Naive thymus-derived CD8-positive, alpha-beta T cell (primary cell): Measurements from ENCODE around the gene TCF7L2. TPM values are rescaled to one million over a fixed set of nuclear protein-coding genes. Genes with fewer than 3 reads are reported as not detected.

ENCODE experiments used
- ATAC-seq, 2 donors: fragments of 150-1000 bp; cut with Tn5 transposase in 1 of 2; sonication (Bioruptor Pico), chemical (Tn5 transposase) in 1 of 2; 1 replicate in 1 of 2; 2 replicates in 1 of 2; pipeline ENCODE4 v1.10.0; 2021; ENCODE audit warnings: mild to moderate bottlenecking in 2 of 2, moderate library complexity in 2 of 2
- POLR2A ChIA-PET: fragments of 350-600 bp; sonication (Branson Sonifier 250); formaldehyde crosslinking; loops from one replicate; lab custom pipeline; 2021; ENCODE audit warnings: antibody characterized with exemption; lab: Charles Lee
- DNase-seq, 10 donors: peaks; one replicate each; pipeline versions ENCODE4 v3.0.0 to v3.0.0-alpha.2; 2020 to 2022
- H3K27ac Mint-ChIP-seq, 10 donors: one replicate each; pipeline ENCODE4 v1.8.0; 2020 to 2022; ENCODE audit warnings: mild to moderate bottlenecking in 10 of 10, mixed read lengths in 10 of 10, moderate library complexity in 4 of 10, inconsistent platforms in 1 of 10
- H3K27me3 Mint-ChIP-seq, 5 donors: one replicate each; pipeline ENCODE4 v1.8.0; 2021 to 2022; ENCODE audit warnings: mixed read lengths in 5 of 5
- H3K36me3 Mint-ChIP-seq, 3 donors: one replicate each; pipeline ENCODE4 v1.8.0; 2020 to 2022; ENCODE audit warnings: mixed read lengths in 3 of 3, mild to moderate bottlenecking in 2 of 3, inconsistent platforms in 1 of 3
- H3K4me1 Mint-ChIP-seq, 4 donors: one replicate each; pipeline ENCODE4 v1.8.0; 2021 to 2022; ENCODE audit warnings: mixed read lengths in 4 of 4
- H3K4me3 Mint-ChIP-seq, 10 donors: one replicate each; pipeline ENCODE4 v1.8.0; 2020 to 2022; ENCODE audit warnings: mild to moderate bottlenecking in 10 of 10, mixed read lengths in 10 of 10, moderate library complexity in 6 of 10, inconsistent platforms in 1 of 10
- H3K9me3 Mint-ChIP-seq, 9 donors: one replicate each; pipeline ENCODE4 v1.8.0; 2020 to 2022; ENCODE audit warnings: mixed read lengths in 9 of 9, mild to moderate bottlenecking in 3 of 9, inconsistent platforms in 1 of 9, moderate library complexity in 1 of 9
- polyA plus RNA-seq, 3 donors: library from polyadenylated mRNA; unstranded; fragments of 300-500 nt; fragmentation: Illumina TruSeq; gene quantifications; one replicate each; pipeline ENCODE4 v1.2.3, GENCODE V29; 2021
- total RNA-seq, 8 experiments: library from RNA in 2 of 8; stranded (reverse) in 2 of 8; gene quantifications; one replicate each; pipeline ENCODE4 v1.2.3 and lab custom pipeline; 2021 to 2026

TCF7L2 gene
- total and polyA plus RNA-seq, 5 experiments from 2014 or later = 1.6 to 6.0 (median 4.1) TPM

DNA sequence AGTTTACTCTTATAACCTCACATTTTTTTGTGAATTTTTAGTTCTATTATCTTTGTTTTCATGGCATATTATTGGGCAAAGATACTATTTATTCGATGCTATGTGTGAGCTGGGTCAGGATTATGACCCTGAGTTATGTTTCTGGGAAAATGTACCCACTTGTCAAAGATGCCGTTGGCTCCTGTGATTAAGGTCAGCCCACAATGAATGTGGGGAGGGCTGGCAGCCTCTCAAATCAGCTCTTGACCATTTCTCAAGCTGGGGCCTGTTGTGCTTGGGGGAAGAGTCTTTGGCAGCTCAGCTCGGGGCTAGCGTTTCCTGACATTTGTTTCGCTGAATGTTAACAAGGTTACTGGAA, 97.5 kb downstream of the TCF7L2 start:
- Mint-ChIP-seq H3K4me3 (no peak overlapping the region), H3K36me3 (peaks cover 0 to 6% (median 4%) of the 10 kb centered on the region in 3 donors), H3K27me3 (peaks cover 0 to 3% (median 0%) of the 10 kb centered on the region in 5 donors), H3K4me1 (peaks cover 14 to 33% (median 25%) of the 10 kb centered on the region in 4 donors), H3K9me3 (no peaks in the 10 kb centered on the region), H3K27ac (no peak overlapping the region)
- DNase-seq (no peak), ATAC-seq (no peak)
- POLR2A ChIA-PET = no interaction called here

DNA sequence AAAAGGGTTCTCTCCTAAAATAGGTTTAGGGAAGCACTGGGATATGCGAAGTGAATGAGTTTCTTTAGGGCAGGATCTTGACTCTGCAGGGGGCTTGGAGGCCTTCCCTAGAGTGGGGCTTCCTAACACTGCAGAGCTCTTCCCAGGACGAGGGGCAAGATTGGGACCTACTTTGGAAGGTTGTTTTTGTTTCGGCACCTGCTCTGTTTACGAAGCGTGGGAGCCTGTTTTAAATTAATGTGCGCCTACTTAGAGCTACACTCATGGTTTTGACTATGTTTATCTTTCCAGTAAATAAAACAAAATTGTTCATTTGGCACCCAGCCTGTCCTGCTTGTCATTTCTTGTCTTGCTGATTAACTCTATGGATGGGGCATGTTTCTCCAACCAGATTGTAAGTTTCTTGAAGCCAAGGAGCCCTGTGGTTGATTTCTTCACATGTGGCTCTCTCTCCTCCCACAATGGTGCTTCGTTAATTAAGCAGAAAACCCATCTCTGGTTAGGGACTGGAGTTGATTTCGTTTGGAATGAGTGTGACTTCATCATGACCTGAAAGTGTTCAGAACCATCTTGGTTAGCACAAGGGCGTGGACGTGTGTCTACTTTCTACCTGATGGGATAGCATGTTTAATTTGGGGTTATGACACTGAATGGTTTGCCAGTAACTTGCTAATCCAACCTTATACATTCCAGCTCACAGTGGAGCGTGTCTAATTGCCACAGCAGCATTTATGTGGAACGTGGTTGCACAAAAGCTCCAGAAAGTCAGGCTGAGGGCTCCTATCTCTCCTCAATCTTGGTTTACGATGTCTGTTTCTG, 98.1 kb downstream of the TCF7L2 start:
- Mint-ChIP-seq H3K9me3 (no peaks in the 10 kb centered on the region), H3K36me3 (peaks cover 0 to 4% (median 3%) of the 10 kb centered on the region in 3 donors), H3K4me3 (no peak overlapping the region), H3K27me3 (peaks cover 0 to 3% (median 0%) of the 10 kb centered on the region in 5 donors), H3K27ac (no peak overlapping the region), H3K4me1 (peaks cover 16 to 33% (median 25%) of the 10 kb centered on the region in 4 donors)
- DNase-seq (no peak), ATAC-seq (no peak)
- POLR2A ChIA-PET = no interaction called here

DNA sequence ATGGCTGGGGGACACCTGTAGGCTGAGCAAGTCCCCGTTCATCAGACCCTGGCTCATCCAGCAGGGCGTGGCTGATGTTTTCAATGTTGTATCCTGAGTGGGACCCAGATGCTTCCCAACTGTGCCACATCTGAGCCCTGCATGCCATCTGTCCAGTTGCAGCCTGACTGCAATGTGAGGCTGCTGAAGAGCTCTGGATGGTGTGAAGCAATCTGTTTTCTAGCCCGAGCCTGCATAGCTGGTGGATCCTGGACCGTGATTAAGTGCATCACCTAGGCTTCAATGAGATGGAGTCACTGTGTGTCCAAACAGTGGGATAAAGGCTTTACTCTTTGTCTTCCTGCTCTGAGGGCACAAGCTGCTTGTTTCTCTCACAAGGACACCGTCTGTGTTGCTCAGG, 99.8 kb downstream of the TCF7L2 start:
- no peak for DNase-seq
- ATAC-seq = no peak
- POLR2A ChIA-PET = no interaction called here
- Mint-ChIP-seq H3K9me3 (no peaks in the 10 kb centered on the region), H3K27ac (peak overlapping the region in 3 of 10 donors; percentile 29 to 63 (median 38)), H3K4me3 (peak overlapping the region in 6 of 10 donors; percentile 22 to 71 (median 44)), H3K4me1 (peaks cover 16 to 33% (median 25%) of the 10 kb centered on the region in 4 donors), H3K36me3 (peaks cover 0 to 5% (median 4%) of the 10 kb centered on the region in 3 donors), H3K27me3 (peaks cover 0 to 3% (median 0%) of the 10 kb centered on the region in 5 donors)

DNA sequence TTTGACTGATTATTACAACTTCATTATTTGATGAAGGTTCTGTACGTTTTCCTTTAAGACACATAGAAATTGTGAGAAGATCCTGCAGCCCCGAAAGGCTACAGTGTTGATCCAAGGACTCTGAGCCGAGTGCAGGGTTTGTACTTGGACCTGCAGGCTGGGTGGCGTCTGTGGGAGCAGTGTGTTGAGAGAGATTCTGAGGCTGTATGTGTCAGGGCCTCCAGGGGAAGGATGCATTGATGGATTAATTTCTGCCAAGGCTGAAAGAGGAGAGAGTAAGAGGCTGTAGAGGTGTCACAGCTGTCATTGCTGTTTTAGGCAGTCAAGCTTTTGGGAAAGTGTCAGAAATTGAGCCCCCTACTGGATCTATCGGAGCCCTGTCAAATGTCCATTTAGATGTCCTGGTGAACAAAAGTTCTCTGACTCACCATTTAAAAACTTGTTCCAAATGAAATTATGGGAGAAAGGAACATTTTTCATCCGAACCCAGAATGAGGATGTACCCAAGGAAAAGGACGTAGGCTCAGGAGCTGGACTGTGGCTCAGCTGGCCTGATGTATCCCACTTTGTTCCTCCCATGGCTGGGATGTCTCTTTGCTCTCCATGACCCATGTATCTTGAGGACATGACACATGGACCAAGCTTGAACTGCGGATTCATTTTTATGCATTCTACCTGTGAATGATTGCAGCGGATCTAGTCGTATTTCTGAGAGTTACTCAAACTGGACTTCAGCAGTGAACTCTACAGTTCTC, 102.2 kb downstream of the TCF7L2 start:
- H3K36me3 Mint-ChIP-seq = peaks cover 0 to 5% (median 0%) of the 10 kb centered on the region in 3 donors
- POLR2A ChIA-PET = no interaction called here
- no peak overlapping the region for H3K4me3 Mint-ChIP-seq
- H3K27me3 Mint-ChIP-seq = peaks cover 0 to 3% (median 0%) of the 10 kb centered on the region in 5 donors
- H3K27ac Mint-ChIP-seq = peak overlapping the region in 2 of 10 donors; percentile 12 to 67
- peaks cover 16 to 33% (median 25%) of the 10 kb centered on the region in 4 donors for H3K4me1 Mint-ChIP-seq
- ATAC-seq = no peak
- DNase-seq = no peak
- no peaks in the 10 kb centered on the region for H3K9me3 Mint-ChIP-seq

DNA sequence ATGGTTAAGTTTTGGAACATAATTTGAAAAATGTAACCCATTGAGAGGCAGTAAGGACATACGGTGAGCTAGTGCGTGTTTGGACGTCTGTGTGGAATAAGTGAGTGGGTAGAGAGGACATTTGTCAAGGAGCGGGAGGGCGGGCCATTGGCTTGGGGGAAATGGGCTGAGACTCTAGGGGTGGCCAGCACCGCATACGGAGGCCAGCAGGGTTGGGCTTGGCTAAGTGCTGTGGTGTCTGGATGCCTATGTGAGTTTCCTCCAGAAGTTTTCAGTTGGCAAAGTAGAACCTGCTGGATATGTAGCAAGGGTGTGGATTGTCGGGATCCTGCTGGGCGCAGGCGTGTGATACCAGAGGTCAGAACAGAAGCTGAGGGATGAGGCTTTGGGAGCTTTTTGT, 103.0 kb downstream of the TCF7L2 start:
- Mint-ChIP-seq H3K27ac (no peak overlapping the region), H3K27me3 (peaks cover 0 to 3% (median 0%) of the 10 kb centered on the region in 5 donors), H3K4me3 (no peak overlapping the region), H3K4me1 (peaks cover 16 to 33% (median 25%) of the 10 kb centered on the region in 4 donors), H3K36me3 (peaks cover 0 to 4% (median 0%) of the 10 kb centered on the region in 3 donors), H3K9me3 (no peaks in the 10 kb centered on the region)
- ATAC-seq (no peak), DNase-seq (no peak)
- POLR2A ChIA-PET = no interaction called here

DNA sequence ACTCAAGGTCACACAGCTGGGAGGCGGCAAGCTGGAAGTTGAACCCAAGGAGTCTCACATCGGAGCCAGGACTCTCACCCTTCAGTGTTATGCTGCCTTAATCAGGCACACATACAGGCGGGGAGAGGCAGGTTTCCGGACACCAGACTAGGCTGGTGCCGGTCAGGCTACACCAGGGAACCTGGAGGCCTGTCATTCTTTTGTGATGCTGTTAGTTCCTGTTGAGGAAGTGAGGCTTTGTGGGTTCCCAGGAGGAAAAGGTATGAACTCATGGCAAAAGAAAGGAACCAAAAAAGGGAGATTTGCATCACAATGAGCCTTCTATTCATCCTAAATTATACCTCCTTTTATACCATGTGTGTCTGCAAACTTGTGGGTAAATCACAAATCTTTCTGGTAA, 103.8 kb downstream of the TCF7L2 start:
- ATAC-seq = no peak
- Mint-ChIP-seq H3K36me3 (peaks cover 0 to 3% (median 0%) of the 10 kb centered on the region in 3 donors), H3K4me3 (no peak overlapping the region), H3K27me3 (peaks cover 0 to 3% (median 0%) of the 10 kb centered on the region in 5 donors), H3K4me1 (peaks cover 16 to 33% (median 25%) of the 10 kb centered on the region in 4 donors), H3K27ac (no peak overlapping the region), H3K9me3 (no peaks in the 10 kb centered on the region)
- DNase-seq = no peak
- POLR2A ChIA-PET = no interaction called here

DNA sequence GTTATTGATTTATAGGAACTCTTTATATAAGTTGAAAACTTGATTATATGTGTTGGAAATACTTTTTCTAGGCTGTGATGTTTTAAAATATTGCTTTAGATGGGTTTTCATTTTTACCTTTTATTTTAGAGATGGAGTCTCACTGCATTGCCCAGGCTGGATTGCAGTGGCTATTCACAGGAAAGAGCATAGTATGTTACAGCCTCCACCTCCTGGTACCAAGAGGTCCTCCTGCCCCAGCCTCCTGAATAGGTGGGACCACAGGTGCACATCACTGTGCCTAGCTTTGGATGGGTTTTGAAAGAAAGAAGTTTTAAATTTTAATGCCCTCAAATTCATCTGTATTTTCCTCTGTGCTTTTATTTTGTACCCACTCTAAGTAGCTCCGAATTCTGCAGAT, 105.4 kb downstream of the TCF7L2 start:
- peaks cover 5 to 19% (median 13%) of the 10 kb centered on the region in 4 donors for H3K4me1 Mint-ChIP-seq

DNA sequence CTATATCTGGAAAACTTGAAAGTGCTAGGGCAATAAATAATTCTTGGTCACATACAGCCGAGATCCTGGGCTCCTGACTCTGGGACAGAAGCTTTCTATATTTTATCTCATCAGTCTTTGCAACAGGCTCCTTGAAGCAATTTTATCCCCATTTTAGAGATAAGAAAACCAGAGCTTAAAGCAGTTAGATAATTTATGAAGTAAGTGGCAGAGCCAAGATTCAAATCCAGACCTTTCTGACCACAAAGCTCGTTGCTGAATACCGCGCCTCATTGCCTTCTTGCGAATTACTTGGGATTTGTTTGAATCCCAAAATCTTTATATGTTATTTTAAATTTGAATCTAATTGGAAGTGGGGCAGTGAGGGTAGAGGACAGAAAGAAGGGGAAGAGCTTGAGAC, 106.0 kb downstream of the TCF7L2 start:
- Mint-ChIP-seq H3K36me3 (peaks cover 0 to 3% (median 0%) of the 10 kb centered on the region in 3 donors), H3K27ac (peak overlapping the region in 1 of 10 donors; percentile 4), H3K27me3 (peaks cover 0 to 2% (median 0%) of the 10 kb centered on the region in 5 donors), H3K4me3 (no peak overlapping the region), H3K4me1 (peaks cover 1 to 13% (median 8%) of the 10 kb centered on the region in 4 donors), H3K9me3 (no peaks in the 10 kb centered on the region)
- POLR2A ChIA-PET = no interaction called here
- DNase-seq (no peak), ATAC-seq (no peak)

More for the DNA sequence above, 105.4 kb downstream of the TCF7L2 start:
- Mint-ChIP-seq H3K36me3 (peaks cover 0 to 3% (median 0%) of the 10 kb centered on the region in 3 donors), H3K27me3 (peaks cover 0 to 2% (median 0%) of the 10 kb centered on the region in 5 donors), H3K4me3 (no peak overlapping the region), H3K9me3 (no peaks in the 10 kb centered on the region), H3K27ac (no peak overlapping the region)
- POLR2A ChIA-PET = no interaction called here
- DNase-seq (no peak), ATAC-seq (no peak)

DNA sequence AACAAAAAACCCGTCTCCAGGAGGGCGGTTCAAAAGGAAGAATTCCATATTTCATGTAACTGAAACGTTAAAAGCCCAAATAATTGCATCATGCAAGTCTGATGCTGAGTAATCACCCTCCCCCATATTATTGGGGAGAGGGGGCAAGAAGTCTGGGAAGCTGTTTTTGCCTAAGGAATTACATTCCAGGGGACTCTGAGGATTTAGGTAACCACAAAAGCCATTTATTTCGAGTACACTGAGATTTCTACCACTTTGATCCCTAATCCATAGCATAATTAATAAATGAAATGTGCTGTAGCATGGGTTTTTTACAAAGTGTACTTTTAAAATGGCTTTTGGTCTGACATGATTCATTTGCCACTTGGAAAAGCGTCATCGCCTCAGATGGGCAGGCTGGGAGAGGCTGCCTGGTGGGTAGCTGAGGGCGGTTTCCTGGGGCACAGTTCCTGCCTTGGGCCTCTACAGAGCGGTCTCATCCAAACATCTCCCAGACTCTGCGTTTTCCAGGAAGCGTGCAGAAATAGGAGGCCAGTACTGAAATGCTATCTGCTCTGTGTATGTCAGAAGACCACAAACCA, 106.5 kb downstream of the TCF7L2 start:
- Mint-ChIP-seq H3K27ac (no peak overlapping the region), H3K4me1 (peaks cover 1 to 9% (median 5%) of the 10 kb centered on the region in 4 donors), H3K9me3 (no peaks in the 10 kb centered on the region), H3K4me3 (no peak overlapping the region), H3K27me3 (peaks cover 0 to 2% (median 0%) of the 10 kb centered on the region in 5 donors), H3K36me3 (peaks cover 0 to 3% (median 0%) of the 10 kb centered on the region in 3 donors)
- ATAC-seq = no peak
- POLR2A ChIA-PET = no interaction called here
- DNase-seq = no peak

DNA sequence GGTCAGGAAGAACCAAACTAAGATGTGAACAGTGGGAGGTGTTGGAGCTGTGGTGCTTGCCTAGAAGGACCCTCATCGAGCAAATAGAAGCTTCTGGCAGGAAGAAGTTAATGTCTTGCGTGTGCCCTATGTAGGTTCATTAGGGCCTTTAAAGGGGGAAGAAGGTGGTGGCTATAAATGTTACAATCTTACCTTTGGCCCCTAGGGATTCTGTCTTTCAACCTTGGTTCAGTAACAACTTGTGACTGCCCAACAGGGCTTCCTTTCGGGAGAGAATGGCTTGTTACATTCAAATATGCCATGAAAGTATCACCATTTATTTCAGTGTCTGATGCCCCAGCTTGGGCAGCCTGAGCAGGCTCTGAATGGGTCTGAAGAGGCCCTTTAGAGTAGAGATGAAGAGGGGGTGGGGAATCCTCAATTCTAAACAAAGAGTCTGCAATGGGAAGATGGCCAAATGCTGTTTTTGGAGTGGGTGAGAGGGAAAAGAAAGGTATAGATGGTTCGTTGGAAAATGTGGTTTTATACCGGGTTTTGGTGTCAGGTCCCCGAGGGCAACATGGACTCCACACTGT, 108.0 kb downstream of the TCF7L2 start:
- peaks cover 0 to 2% (median 0%) of the 10 kb centered on the region in 5 donors for H3K27me3 Mint-ChIP-seq

DNA sequence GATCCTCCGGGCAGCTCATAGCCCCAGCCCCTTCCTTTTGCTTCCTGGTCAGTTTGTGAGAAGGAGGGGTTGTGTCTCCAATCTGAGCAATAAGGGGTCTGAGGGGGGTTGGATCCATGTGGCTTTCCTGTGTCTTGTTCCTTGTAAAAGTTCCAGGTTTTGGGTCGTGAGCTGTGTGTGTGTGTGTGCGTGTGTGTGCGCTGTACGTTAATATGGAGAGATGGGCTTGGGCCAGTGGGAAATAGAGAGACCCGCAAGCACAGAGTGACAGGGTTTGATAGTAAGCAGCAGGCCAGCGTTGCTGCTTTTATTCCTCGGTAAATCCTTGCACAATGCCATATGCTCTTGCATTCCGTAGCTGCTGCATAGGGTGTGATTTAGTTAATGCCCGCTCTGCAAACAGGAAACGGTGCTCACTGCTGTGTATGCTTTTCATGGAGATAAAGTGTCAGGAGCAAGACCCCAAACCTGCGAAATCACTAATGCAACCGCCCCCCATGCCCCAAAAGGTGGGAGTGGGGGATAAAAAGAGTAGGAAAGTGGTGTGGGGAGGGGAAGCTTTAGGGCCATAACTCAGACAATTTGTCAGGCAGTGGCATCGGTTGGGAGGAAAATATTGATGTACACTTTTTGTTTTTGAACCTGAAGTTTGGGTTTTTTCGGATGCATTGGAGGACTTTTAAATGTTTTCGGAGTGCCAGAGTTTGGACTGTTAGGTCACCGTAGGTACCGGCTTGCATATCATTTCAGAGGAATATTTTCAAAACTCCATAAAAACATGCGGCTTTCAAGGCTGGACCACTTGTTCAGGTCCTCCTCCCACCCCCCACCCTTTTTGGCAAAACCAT, 108.7 kb downstream of the TCF7L2 start:
- H3K36me3 Mint-ChIP-seq = peaks cover 0 to 3% (median 0%) of the 10 kb centered on the region in 3 donors
- POLR2A ChIA-PET = no interaction called here
- H3K4me1 Mint-ChIP-seq = peaks cover 0 to 4% (median 0%) of the 10 kb centered on the region in 4 donors
- H3K27me3 Mint-ChIP-seq = no peaks in the 10 kb centered on the region
- no peak overlapping the region for H3K27ac Mint-ChIP-seq
- H3K4me3 Mint-ChIP-seq = no peak overlapping the region
- H3K9me3 Mint-ChIP-seq = no peaks in the 10 kb centered on the region
- DNase-seq = no peak
- ATAC-seq = no peak

More for the DNA sequence above, 108.0 kb downstream of the TCF7L2 start:
- peaks cover 0 to 3% (median 0%) of the 10 kb centered on the region in 3 donors for H3K36me3 Mint-ChIP-seq
- no peak overlapping the region for H3K4me3 Mint-ChIP-seq
- DNase-seq (no peak), ATAC-seq (no peak)
- no peaks in the 10 kb centered on the region for H3K9me3 Mint-ChIP-seq
- H3K4me1 Mint-ChIP-seq = peaks cover 0 to 4% (median 0%) of the 10 kb centered on the region in 4 donors
- POLR2A ChIA-PET = no interaction called here
- no peak overlapping the region for H3K27ac Mint-ChIP-seq
